A549 treated with DMSO at 1 μM for 4 hours (cell line): ENCODE results near the gene OR2T3. TPM values are rescaled to one million over a fixed set of nuclear protein-coding genes. Genes with fewer than 3 reads are reported as not detected.

ENCODE experiments used
- total RNA-seq: library from RNA; stranded (reverse); fragments of 200-300 nt; extraction: Qiagen RNA extraction; gene quantifications from 5 replicates; pipeline ENCODE4 v1.2.3, GENCODE V29; 2022; ENCODE audit warnings: low read depth

OR2T3 gene
- total RNA-seq: not detected in 5 replicates

GRCh38 chr1:248473051-248473450, at the start of gene OR2T3:
OR2T3 (plus strand) TSS chr1:248473351; CDS start chr1:248473351, 0 bp downstream.

GRCh38 chr1:248445399-248445798, 27.8 kb upstream of the OR2T3 start, which contains the start of gene OR2T2:
OR2T2 (plus strand) TSS chr1:248445637; CDS start chr1:248452798, 7,161 bp downstream.

GRCh38 chr1:248488289-248488688, 15.1 kb downstream of the OR2T3 start, which contains the start of gene OR2T5:
OR2T5 (plus strand) TSS chr1:248488589; CDS start chr1:248488589, 0 bp downstream.

GRCh38 chr1:248507773-248508172, 34.6 kb downstream of the OR2T3 start, which contains the start of gene OR2G6:
OR2G6 (plus strand) TSS chr1:248508073; CDS start chr1:248521647, 13,574 bp downstream.

Other genes starting within 250 kb of the OR2T3 start
- gene OR2M4, start 241.9 kb upstream of the OR2T3 start, total RNA-seq: not detected in 5 replicates
- not detected in 5 replicates for gene OR2T33, start 195.4 kb upstream of the OR2T3 start, total RNA-seq
- not detected in 5 replicates for gene OR2T12, start 169.9 kb upstream of the OR2T3 start, total RNA-seq
- gene OR2M7, start 148.8 kb upstream of the OR2T3 start, total RNA-seq: not detected in 5 replicates
- gene OR14C36, start 124.6 kb upstream of the OR2T3 start, total RNA-seq: not detected in 5 replicates
- gene OR2T4, start 111.7 kb upstream of the OR2T3 start, total RNA-seq: not detected in 5 replicates
- gene OR2T6, start 97.6 kb upstream of the OR2T3 start, total RNA-seq: not detected in 5 replicates
- gene OR2T1, start 70.3 kb upstream of the OR2T3 start, total RNA-seq: not detected in 5 replicates
- gene OR2T2, start 27.7 kb upstream of the OR2T3 start, total RNA-seq: not detected in 5 replicates
- not detected in 5 replicates for gene OR2T5, start 15.2 kb downstream of the OR2T3 start, total RNA-seq
- not detected in 5 replicates for gene OR2G6, start 34.7 kb downstream of the OR2T3 start, total RNA-seq
- gene OR2T29, start 89.4 kb downstream of the OR2T3 start, total RNA-seq: not detected in 5 replicates
- not detected in 5 replicates for gene OR2T34, start 101.4 kb downstream of the OR2T3 start, total RNA-seq
- gene OR2T10, start 124.3 kb downstream of the OR2T3 start, total RNA-seq: not detected in 5 replicates
- not detected in 5 replicates for gene OR2T11, start 161.7 kb downstream of the OR2T3 start, total RNA-seq
- gene OR2T35, start 171.9 kb downstream of the OR2T3 start, total RNA-seq: not detected in 5 replicates
- gene OR2T27, start 182.2 kb downstream of the OR2T3 start, total RNA-seq: not detected in 5 replicates
- not detected in 5 replicates for gene OR14I1, start 229.4 kb downstream of the OR2T3 start, total RNA-seq